KBM-7 (cell line): ENCODE measurements around the gene MTFMT.
"Not testable (repeated sequence)": the region's sequence is repeated elsewhere in the genome, so short reads cannot be mapped to it uniquely, and the experiment has no call there.

ENCODE experiments used
- DNase-seq: peaks from one replicate; pipeline ENCODE4 v3.0.0-alpha.2; 2015
- in situ Hi-C: fragments of 300-500 bp; cut with MboI; formaldehyde crosslinking; loops from 2 replicates; pipeline ENCODE4 v1.14.3; 2020; ENCODE audit warnings: low sequenced_read_pairs, low pct_unique_long_range_greater_than_20kb, mixed read lengths

MTFMT gene

GRCh38 chr15:65062061-65062460, 32.6 kb upstream of the MTFMT start:
- in situ Hi-C loops: no loop called here
- DNase-seq: no peak

- in situ Hi-C loops: no loop called here
- DNase-seq: no peak
These were observed 31.4 kb upstream of the MTFMT start for GRCh38 chr15:65060641-65061397.

- no peak for DNase-seq
- in situ Hi-C loops: no loop called here
These were observed 30.6 kb upstream of the MTFMT start for GRCh38 chr15:65059931-65060596.

- DNase-seq: no peak
- in situ Hi-C loops: no loop called here
These were observed 29.9 kb upstream of the MTFMT start for GRCh38 chr15:65059369-65059750.

GRCh38 chr15:65058394-65059368, 29.2 kb upstream of the MTFMT start:
- DNase-seq: no peak
- in situ Hi-C loops: no loop called here

GRCh38 chr15:65057549-65057940, 28.1 kb upstream of the MTFMT start:
- no peak for DNase-seq
- in situ Hi-C loops: no loop called here

GRCh38 chr15:65056868-65057548, 27.6 kb upstream of the MTFMT start:
- in situ Hi-C loops: no loop called here
- DNase-seq: no peak

GRCh38 chr15:65056106-65056505, 26.7 kb upstream of the MTFMT start:
- DNase-seq: no peak
- in situ Hi-C loops: no loop called here

- no peak for DNase-seq
- in situ Hi-C loops: no loop called here
These were observed 25.9 kb upstream of the MTFMT start for GRCh38 chr15:65055201-65055870.

- peak; percentile 90 for DNase-seq
- in situ Hi-C loops: no loop called here
These were observed 25.1 kb upstream of the MTFMT start for GRCh38 chr15:65054333-65055200.

- DNase-seq: no peak
- in situ Hi-C loops: no loop called here
These were observed 23.5 kb upstream of the MTFMT start for GRCh38 chr15:65052956-65053355.

GRCh38 chr15:65051266-65051665, 21.8 kb upstream of the MTFMT start:
- in situ Hi-C loops: no loop called here
- DNase-seq: no peak

- in situ Hi-C loops: no loop called here
- DNase-seq: peak; percentile 29
These were observed 20.8 kb upstream of the MTFMT start for GRCh38 chr15:65050270-65050669.

GRCh38 chr15:65049418-65049840, 20.0 kb upstream of the MTFMT start:
- in situ Hi-C loops: no loop called here
- peak; percentile 97 for DNase-seq

GRCh38 chr15:65048241-65048640, 18.8 kb upstream of the MTFMT start:
- DNase-seq: no peak
- in situ Hi-C loops: no loop called here

GRCh38 chr15:65044724-65045481, 15.5 kb upstream of the MTFMT start, which contains the start of gene SLC51B:
Gene SLC51B, plus strand, starts transcription at chr15:65045387. Its CDS starts 4,618 bp downstream, at chr15:65050005.
- no peak for DNase-seq
- in situ Hi-C loops: no loop called here

- in situ Hi-C loops, DNase-seq: not testable (repeated sequence)
These were observed 14.8 kb upstream of the MTFMT start for GRCh38 chr15:65044218-65044617.
